Superior temporal gyrus (tissue), 1 donor: Measurements from ENCODE around the gene GPX3.

ENCODE experiments used
- DNase-seq: peaks from one replicate; pipeline ENCODE4 v3.0.0-alpha.2; 2016; ENCODE audit errors: extremely low spot score

The GPX3 gene

GRCh38 chr5:151076616-151077015, 56.2 kb downstream of the GPX3 start:
- DNase-seq: no peak

GRCh38 chr5:151077419-151077818, 57.0 kb downstream of the GPX3 start:
- DNase-seq: no peak

GRCh38 chr5:151077967-151078366, 57.6 kb downstream of the GPX3 start:
- no peak for DNase-seq
